Liver (tissue), 9 donors: Measurements from ENCODE around the gene SETD1B. TPM values are rescaled to one million over a fixed set of nuclear protein-coding genes. Genes with fewer than 3 reads are reported as not detected.

Experiments
- DNase-seq: peaks from one replicate; pipeline ENCODE4 v3.0.0-alpha.2; 2017; ENCODE audit warnings: low spot score
- H3K27ac ChIP-seq, 2 donors: one replicate each; pipeline ENCODE4 v1.7.0; 2013; ENCODE audit warnings: inconsistent platforms in 2 of 2, low read length in 2 of 2, control low read depth in 1 of 2, low read depth in 1 of 2, mild to moderate bottlenecking in 1 of 2
- H3K27me3 ChIP-seq, 4 donors: one replicate each; pipeline versions ENCODE4 v1.6.1 to v1.7.0; 2013; ENCODE audit warnings: low read length in 3 of 4, inconsistent platforms in 1 of 4, mild to moderate bottlenecking in 1 of 4, moderate library complexity in 1 of 4; ENCODE audit not compliant: control insufficient read depth in 4 of 4, insufficient read depth in 4 of 4
- H3K36me3 ChIP-seq, 4 donors: one replicate each; pipeline versions ENCODE4 v1.6.1 to v1.7.0; 2013; ENCODE audit warnings: low read length in 3 of 4, mild to moderate bottlenecking in 3 of 4, low read depth in 1 of 4, moderate library complexity in 1 of 4; ENCODE audit not compliant: control insufficient read depth in 4 of 4, insufficient read depth in 3 of 4
- H3K4me1 ChIP-seq, 4 donors: one replicate each; pipeline versions ENCODE4 v1.6.1 to v1.7.0; 2013; ENCODE audit warnings: low read length in 3 of 4, mild to moderate bottlenecking in 3 of 4, moderate library complexity in 1 of 4; ENCODE audit not compliant: control insufficient read depth in 4 of 4, insufficient read depth in 4 of 4
- H3K4me3 ChIP-seq, 3 donors: one replicate each; pipeline versions ENCODE4 v1.6.1 to v1.7.0; 2013; ENCODE audit warnings: low read length in 3 of 3, control low read depth in 1 of 3, low read depth in 1 of 3, mild to moderate bottlenecking in 1 of 3
- H3K9ac ChIP-seq, 2 donors: one replicate each; pipeline ENCODE4 v1.7.0; 2013; ENCODE audit warnings: low read length in 2 of 2, mild to moderate bottlenecking in 2 of 2, moderate library complexity in 2 of 2, control low read depth in 1 of 2, low read depth in 1 of 2
- H3K9me3 ChIP-seq, 4 donors: one replicate each; pipeline versions ENCODE4 v1.6.1 to v1.7.0; 2013; ENCODE audit warnings: low read length in 3 of 4; ENCODE audit not compliant: control insufficient read depth in 4 of 4
- ATF3 ChIP-seq: IDR thresholded peaks from 2 replicates; pipeline ENCODE4 v1.6.1; 2016; ENCODE audit warnings: antibody characterized with exemption
- CTCF ChIP-seq: fragments of 150-350 bp; IDR thresholded peaks from 2 replicates; pipeline ENCODE4 v1.5.1; 2017; ENCODE audit warnings: improper control_type of control experiment, low read depth, low read length; ENCODE audit not compliant: missing input control
- EGR1 ChIP-seq, 2 donors: IDR thresholded peaks; 2 replicates each; pipeline ENCODE4 v1.6.1; 2016 to 2018; ENCODE audit warnings: antibody characterized with exemption in 2 of 2, low read depth in 2 of 2
- FOXA1 ChIP-seq: IDR thresholded peaks from 2 replicates; pipeline ENCODE4 v1.6.1; 2016; ENCODE audit warnings: antibody characterized with exemption
- FOXA2 ChIP-seq: IDR thresholded peaks from 2 replicates; pipeline ENCODE4 v1.6.1; 2016; ENCODE audit warnings: antibody characterized with exemption
- GABPA ChIP-seq, 2 donors: IDR thresholded peaks in 1 of 2; conservative IDR thresholded peaks in 1 of 2; 2 replicates each; pipeline ENCODE4 v1.6.1; 2016; ENCODE audit warnings: antibody characterized with exemption in 2 of 2, mild to moderate bottlenecking in 1 of 2, moderate library complexity in 1 of 2
- HNF4G ChIP-seq: IDR thresholded peaks from 2 replicates; pipeline ENCODE4 v1.6.1; 2016; ENCODE audit warnings: antibody characterized with exemption
- JUND ChIP-seq, 2 donors: IDR thresholded peaks; 2 replicates each; pipeline ENCODE4 v1.6.1; 2016; ENCODE audit warnings: antibody characterized with exemption in 2 of 2
- RAD21 ChIP-seq, 2 donors: IDR thresholded peaks; 2 replicates each; pipeline ENCODE4 v1.6.1; 2016; ENCODE audit warnings: antibody characterized with exemption in 2 of 2, mild to moderate bottlenecking in 2 of 2
- RXRA ChIP-seq, 2 donors: IDR thresholded peaks; 2 replicates each; pipeline ENCODE4 v1.6.1; 2017 to 2018; ENCODE audit warnings: antibody characterized with exemption in 2 of 2, mild to moderate bottlenecking in 1 of 2
- SP1 ChIP-seq: IDR thresholded peaks from 2 replicates; pipeline ENCODE4 v1.6.1; 2018; ENCODE audit warnings: antibody characterized with exemption, mild to moderate bottlenecking
- TAF1 ChIP-seq: conservative IDR thresholded peaks from 2 replicates; pipeline ENCODE4 v1.6.1; 2016; ENCODE audit warnings: antibody characterized with exemption, mild to moderate bottlenecking
- ZBTB33 ChIP-seq: IDR thresholded peaks from 2 replicates; pipeline ENCODE4 v1.6.1; 2016; ENCODE audit warnings: antibody characterized with exemption
- WGBS: extraction: QIAGEN DNeasy Blood & Tissue Kit; methylation state at CpG from one replicate; pipeline ENCODE4 v1.1.7; 2013; 5-methylcytosine and 5-hydroxymethylcytosine counted together
- polyA plus RNA-seq, 2 donors: library from polyadenylated mRNA; stranded (reverse) in 1 of 2; unstranded in 1 of 2; fragments of 200-250 nt in 1 of 2; fragments of >200 nt in 1 of 2; fragmentation: Nextera tagmentation in 1 of 2; extraction: Ambion mirVana in 1 of 2; gene quantifications; one replicate each; pipeline versions ENCODE4 v1.2.1 to v1.2.3, GENCODE V29; 2013 to 2015
- total RNA-seq, 2 donors: library from RNA; depleted of rRNA; stranded (reverse); fragments of >200 nt; gene quantifications; one replicate each; pipeline ENCODE4 v1.2.3, GENCODE V29; 2014
- TF ChIP-seq, protein P1 (sequence below): IDR thresholded peaks from 2 replicates; pipeline ENCODE4 v1.6.1; 2016; ENCODE audit warnings: antibody characterized with exemption, mild to moderate bottlenecking
- donor health status: healthy.
- donor health status: healthy.
- donor health status: healthy.
- donor health status: healthy.
- donor health status: healthy.

Gene SETD1B
- total and polyA plus RNA-seq, 4 donors: 1.8 to 7.9 (median 5.0) TPM

GRCh38 chr12:121810833-121811433 lies 7.1 kb downstream of the SETD1B start:
- H3K4me1 ChIP-seq: peaks cover 11 to 72% (median 52%) of the 10 kb centered on the region in 4 donors
- H3K9ac ChIP-seq: peak overlapping the region in 1 of 2 donors; percentile 33
- peak overlapping the region in 1 of 2 donors; percentile 48 for H3K27ac ChIP-seq
- no peaks in the 10 kb centered on the region for H3K9me3 ChIP-seq
- no peak for DNase-seq
- no peaks in the 10 kb centered on the region for H3K27me3 ChIP-seq
- no peak for TF ChIP-seq JUND (IDR thresholded peaks at IDR 0.05)
- no peak for TF ChIP-seq RAD21 (IDR thresholded peaks at IDR 0.05)
- no peak for TF ChIP-seq FOXA2
- TF ChIP-seq CTCF: no peak
- TF ChIP-seq RXRA (IDR thresholded peaks at IDR 0.05): no peak
- TF ChIP-seq, protein P1, sequence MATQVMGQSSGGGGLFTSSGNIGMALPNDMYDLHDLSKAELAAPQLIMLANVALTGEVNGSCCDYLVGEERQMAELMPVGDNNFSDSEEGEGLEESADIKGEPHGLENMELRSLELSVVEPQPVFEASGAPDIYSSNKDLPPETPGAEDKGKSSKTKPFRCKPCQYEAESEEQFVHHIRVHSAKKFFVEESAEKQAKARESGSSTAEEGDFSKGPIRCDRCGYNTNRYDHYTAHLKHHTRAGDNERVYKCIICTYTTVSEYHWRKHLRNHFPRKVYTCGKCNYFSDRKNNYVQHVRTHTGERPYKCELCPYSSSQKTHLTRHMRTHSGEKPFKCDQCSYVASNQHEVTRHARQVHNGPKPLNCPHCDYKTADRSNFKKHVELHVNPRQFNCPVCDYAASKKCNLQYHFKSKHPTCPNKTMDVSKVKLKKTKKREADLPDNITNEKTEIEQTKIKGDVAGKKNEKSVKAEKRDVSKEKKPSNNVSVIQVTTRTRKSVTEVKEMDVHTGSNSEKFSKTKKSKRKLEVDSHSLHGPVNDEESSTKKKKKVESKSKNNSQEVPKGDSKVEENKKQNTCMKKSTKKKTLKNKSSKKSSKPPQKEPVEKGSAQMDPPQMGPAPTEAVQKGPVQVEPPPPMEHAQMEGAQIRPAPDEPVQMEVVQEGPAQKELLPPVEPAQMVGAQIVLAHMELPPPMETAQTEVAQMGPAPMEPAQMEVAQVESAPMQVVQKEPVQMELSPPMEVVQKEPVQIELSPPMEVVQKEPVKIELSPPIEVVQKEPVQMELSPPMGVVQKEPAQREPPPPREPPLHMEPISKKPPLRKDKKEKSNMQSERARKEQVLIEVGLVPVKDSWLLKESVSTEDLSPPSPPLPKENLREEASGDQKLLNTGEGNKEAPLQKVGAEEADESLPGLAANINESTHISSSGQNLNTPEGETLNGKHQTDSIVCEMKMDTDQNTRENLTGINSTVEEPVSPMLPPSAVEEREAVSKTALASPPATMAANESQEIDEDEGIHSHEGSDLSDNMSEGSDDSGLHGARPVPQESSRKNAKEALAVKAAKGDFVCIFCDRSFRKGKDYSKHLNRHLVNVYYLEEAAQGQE: no peak
- no peak for TF ChIP-seq EGR1 (IDR thresholded peaks at IDR 0.05; ENCODE audit: low read depth in 2 of 2)
- TF ChIP-seq FOXA1: no peak
- TF ChIP-seq ATF3: no peak
- TF ChIP-seq TAF1: no peak
- no peak for TF ChIP-seq ZBTB33
- TF ChIP-seq GABPA (IDR thresholded peaks at IDR 0.05 in 1 of 2, conservative IDR thresholded peaks at IDR 0.05 in 1 of 2): no peak
- TF ChIP-seq HNF4G: no peak
- TF ChIP-seq SP1: no peak
- peak overlapping the region in 2 of 3 donors; percentile 49 to 69 for H3K4me3 ChIP-seq
- peaks cover 18 to 36% (median 25%) of the 10 kb centered on the region in 4 donors for H3K36me3 ChIP-seq
- WGBS: 52% methylated on average over 6 of the region's 6 CpGs
